Measurements from ENCODE around the gene LGALS4.
"Not testable (repeated sequence)": the region's sequence is repeated elsewhere in the genome, so short reads cannot be mapped to it uniquely, and the experiment has no call there.

LGALS4 gene

DNA sequence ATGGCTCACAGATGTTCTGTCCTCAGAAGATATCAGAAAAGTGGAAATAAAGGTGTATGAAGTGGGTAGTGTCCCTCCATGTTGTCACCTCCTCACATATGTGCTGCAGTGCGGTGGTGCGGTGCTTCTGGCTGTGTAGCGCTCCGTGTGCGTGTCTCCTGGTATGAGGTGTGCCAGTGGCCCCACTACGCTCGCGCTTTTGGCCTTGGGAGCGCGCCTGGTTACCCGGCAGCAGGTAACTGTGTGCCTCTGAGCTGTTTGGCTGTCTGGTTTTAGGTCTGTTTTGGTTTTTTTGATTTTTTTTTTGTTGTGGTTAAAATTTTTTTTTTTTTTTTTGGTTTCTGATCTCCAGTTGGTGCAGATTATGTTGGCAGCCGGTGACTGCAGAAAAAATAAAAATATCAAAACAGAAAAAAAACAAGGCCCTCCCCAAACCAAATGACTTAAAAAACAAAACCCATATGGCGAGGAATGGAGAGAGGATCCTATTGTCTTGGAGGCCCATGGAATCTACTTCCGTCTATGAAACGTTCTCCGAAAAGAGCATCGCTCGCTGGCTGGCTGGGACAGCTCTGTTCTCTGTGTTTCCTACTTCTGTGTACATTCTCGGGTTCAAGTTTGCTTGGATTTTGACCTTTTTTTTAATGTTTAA is 29.2 kb upstream of the LGALS4 start:
- no peak for DNase-seq

DNA sequence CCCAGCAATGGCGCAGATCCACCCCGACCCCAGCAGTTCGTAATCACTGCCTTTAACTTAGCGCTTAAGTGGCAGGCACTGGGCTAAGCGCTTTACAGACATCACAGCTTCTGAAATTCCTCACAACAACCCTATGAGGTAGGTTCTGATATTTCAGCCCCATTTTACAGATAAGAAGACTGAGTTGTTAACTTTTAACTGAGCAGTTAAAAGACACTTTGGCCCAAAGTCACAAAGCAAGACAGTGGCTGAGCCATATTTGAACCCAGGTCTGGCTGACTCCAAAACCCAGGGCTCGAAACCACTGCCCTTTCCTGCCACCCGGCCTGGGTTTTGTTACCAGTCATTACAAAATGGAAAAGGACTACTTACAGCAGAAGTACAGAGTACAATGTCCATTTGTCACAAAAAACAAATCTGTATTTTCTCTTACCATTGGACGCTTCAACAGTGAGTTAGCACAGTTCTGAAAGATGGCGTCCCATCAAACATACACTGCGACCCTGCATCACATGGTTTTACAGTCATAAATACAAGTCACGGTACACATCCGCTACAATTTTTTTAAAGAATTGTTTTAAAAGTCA is 28.5 kb upstream of the LGALS4 start:
- no peak for DNase-seq

DNA sequence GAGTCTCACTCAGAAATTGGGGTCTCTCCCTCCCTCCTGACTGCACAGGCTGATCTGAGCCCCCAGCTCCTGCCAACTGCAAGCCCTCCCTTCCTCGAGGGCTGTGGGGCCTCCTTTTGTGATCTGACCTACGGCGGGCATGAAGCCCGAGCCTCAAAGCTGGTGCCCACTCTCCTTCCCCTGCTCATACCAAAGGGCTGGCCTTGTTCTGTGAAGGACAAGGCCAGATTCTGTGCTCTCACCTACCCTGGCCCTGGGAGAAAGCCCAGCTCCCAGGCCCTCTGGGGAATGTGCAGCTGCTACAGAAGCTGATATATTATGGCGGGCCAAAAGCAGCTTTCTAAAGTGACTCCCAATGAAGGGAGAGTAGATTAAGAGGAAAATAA is 27.8 kb upstream of the LGALS4 start:
- no peak for DNase-seq

DNA sequence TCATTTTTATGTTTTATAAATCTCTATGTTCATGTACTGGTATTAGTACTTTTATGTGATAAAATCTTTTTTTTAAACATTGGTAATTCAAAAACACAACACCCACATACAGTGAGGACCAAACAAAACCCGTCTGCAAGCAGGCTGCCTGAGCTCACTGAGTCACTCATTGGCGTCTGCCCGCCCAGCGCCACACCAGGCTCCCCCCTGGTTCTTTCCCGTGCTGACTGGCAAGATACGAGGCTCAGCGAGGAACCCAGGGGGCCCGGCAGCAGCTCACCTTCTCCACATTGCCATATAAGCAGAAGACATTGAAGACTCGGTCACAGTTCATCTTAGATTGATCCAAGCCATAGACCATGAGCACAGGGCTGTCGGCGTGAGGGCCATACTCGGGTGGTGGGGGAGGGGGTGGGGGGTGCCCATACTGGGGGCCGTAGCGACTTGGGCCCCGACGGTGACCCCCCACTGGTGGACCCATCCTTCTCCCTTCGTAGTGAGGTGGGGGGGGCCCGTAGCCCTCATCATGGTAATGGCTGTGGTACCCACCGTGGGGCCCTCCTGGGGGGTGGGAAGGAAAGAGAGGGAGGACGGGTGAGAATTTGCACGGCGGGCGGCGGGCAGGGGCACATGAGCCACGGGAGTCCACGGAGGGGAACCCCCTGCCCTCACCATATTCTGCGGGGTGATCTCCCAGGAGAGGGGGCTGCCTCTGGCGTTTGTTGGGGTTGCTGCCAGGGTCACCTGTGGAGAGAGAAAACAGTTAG is 27.3 kb upstream of the LGALS4 start:
- no peak for DNase-seq

DNA sequence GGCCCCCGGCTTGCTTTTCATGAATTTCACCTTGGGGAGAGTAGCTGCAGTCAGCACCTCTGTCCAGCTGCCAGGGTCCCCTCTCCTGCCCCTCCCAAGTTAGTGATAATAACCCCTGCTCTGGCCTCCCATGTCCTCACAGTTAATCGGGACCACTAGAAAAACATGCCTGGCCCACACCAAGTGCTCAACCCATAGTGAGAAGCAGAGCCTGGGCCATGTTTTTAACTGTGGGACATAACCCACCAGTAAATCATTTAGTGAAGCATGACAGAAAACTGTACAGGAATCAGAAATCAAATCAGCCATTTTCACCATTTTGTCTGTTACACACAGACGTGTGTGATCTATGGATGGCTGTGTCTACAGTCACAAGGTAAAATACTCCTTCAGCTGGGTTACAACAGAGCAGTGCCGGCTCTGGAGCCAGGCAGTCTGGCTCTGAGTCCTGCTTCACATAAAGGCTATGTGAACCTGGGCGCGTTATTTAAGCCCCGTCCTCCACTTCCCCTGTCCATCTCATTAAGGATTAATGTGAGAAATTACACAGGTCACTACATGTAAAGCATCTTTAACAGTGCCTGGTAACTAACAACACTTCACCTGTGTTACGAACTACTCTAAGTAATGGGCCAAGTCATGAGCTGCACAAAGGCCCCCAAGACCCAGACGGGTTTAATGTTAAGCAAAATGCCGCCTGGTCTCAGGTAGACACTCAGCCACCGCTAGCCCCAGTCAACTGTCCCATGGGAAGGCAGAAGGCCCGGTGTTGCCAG is 26.4 kb upstream of the LGALS4 start:
- no peak for DNase-seq

DNA sequence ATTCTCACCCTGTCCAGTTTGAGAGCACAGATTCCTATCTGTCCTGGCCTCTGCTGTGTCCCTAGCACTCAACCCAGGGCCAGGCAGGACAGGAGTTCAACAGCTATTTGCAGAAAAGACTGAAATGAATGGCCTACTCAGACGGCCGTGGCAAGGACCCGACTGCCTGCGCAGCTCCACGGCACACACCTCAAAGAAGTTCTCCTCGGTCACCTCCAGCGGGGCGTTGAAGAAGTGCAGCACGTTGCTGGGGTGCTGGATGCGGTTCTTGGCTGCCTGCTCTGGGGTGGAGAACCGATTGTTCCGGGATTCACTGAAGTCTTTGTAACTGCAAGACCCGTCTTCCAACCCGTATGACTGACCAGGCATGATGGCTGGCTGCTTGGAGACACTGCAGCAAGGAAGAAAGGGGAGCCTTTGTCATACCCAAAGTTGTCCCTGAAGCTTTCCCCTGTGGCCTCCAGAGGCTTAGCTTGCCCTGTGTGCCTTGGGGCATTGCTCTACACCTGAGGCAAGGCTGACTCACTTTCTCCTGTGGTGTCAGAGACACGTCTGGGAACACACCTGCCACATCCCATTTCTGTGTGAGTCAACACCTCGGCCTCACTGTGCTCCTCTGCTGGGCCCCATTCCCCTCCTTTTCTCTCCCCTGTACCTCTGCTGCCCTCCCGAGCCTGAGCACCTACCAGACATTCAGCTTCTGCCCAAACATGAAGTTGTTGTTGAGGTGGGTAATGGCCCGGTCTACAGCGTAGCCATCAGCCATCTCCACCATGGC is 25.7 kb upstream of the LGALS4 start:
- DNase-seq, result no peak

DNA sequence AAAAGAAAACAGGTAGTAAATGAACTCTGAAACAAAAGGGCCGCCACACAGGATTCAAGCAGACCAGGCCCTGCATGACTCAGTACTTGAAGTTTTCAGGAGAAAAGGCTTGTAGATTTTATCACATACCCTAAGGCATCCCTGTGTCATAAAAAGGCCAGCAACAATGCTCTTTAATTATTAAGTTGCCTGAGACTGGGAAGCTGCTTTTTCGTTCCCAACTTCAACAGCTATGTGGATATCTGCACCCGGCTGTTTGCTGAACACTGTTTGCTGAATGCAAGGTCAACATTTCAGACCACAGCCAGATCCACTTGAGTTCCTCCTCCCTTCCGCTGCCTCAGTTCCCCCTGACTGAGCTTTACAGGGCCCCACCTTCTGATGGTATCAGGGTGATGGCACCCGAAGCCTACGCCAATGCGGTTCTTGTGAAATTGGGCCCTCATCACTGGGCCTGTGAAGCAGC is 24.9 kb upstream of the LGALS4 start:
- no peak for DNase-seq

DNA sequence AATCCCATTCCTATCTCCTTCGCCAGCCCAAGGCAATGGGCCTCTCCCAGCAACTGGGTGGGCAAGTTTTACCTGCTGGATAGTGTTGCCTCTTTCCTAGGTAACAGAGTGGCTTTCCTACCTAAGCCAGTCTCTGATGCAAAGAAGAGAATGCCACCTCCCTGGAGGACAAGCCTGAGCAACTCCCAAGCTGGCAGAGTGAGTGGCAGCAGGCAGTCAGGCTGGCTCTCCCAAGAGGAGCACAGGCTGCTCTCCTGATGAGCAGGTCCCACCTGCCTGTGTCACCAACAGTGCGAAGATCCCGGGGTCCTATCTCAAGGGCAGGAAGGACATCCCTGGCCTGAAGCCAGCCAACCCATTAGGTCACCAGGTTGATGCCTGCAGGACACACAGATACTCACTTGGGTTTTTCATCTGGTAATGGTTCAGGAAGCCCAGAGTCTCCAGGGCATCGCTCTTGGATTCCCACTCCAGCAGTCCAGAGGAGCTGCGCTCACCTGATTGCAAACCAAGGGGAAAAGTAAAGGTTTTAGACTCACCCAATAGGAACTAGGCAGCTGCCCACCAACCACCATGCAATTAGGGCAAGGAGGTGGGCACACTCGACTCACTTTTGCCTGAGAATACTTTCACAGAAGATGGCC is 24.4 kb upstream of the LGALS4 start:
- DNase-seq, result no peak

DNA sequence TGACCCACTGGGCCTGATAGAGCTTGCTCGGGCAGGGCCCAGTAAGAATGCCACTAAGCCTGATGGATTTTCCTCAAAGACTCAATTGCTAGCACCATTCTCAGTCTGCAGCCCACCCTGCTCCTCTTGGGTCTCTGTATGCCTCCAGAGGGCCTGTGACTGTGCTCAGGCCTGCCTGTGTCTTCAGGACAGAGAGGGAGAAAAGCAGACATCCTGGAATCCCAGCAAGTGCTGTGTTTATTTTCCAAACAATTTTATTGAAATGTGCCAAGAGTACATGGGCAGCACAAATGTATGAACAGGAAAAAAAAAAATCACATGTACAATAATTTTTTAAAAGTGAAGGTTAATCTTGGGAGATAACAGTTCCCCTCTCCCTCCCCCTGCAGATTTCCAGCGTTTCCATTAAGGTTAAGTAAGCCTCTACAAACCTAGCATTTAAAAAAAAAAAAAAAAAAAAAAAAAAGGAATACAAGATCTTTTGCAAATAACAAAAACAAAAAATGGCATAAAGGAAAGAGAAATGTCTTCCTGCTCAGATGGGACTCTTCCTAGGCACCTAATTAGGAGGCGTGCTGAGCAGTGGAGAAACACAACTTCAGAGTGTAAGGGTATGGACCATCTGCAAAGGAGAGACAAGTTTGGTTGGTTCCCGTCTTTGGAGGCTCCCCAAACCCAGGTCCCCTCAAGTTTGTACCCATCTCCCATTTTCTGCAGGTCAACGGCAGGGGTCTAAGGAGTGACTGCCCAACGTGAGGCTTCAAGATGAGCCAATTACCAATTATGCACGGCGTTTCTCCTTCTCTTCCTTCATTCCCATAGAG is 23.6 kb upstream of the LGALS4 start:
- no peak for DNase-seq

DNA sequence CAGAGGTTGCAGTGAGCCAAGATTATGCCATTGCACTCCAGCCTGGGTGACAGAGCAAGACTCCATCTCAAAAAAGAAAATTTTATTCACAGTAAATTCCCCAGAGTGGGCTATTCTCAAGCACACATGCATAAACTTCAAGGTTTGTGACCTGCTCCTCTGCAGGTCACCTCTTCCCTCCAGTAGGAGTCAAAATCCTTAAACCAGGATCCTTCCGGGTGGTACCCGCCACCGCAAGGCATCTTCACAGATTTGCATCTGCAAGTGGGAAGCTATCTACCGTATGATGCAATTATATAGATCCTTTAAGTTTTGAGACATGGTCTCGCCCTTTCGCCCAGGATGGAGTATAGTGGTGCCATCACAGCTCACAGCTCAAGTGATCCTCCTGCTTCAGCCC is 21.8 kb upstream of the LGALS4 start:
- no peak for DNase-seq

DNA sequence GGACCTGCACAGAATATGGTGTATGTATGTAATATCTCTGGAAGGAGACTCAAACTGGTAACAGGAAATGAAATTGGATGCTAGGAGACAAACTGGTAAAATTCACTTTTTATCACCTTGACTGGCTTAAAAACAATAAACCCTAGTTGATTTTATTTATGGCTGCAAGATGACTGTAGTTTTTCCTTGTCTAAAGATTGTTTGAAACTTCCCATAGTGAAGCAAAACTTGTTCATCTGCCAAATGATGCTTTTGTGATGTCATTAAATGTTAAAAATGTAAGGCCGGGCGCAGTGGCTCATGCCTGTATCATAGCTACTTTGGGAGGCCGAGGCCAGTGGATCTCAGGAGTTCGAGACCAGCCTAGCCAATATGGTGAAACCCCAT is 21.4 kb upstream of the LGALS4 start:
- DNase-seq, result no peak

DNA sequence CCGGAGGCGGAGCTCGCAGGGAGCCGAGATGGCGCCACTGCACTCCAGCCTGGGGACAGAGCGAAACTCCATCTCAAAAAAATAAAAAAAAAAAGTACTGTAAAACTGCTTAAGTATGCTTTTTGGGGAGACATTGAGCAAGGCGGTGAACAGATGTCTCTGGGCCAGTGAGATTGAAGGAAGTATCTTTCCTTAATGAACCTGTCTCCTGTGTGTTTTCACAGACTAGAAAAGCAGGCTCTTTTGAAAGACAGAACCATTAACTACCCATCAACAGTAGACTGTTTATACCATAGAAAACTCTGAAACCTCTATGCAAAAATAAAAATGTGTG is 20.3 kb upstream of the LGALS4 start:
- DNase-seq, result no peak

DNA sequence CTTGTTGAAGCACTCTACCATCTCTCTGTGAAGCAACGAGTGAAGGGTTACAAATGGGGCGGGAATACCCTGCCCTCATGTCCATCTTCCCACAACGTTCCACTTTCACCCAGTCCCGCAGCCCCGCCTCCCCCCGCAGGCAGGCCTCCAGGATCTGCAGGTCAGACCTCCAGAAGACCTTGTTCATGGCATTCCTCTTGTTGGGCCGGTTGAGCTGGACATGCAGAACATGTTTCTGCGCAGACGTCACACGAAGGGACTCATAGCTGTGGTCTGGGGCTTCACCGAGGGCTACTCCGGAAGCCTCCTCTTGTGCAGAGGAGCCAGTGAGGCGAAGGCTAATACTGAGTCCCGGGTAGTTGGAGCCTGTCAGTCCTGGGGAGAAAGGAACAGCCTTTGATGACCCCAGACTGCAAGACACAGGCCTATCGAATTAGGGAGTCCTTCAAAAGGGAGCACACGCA is 18.4 kb upstream of the LGALS4 start:
- DNase-seq, result no peak

DNA sequence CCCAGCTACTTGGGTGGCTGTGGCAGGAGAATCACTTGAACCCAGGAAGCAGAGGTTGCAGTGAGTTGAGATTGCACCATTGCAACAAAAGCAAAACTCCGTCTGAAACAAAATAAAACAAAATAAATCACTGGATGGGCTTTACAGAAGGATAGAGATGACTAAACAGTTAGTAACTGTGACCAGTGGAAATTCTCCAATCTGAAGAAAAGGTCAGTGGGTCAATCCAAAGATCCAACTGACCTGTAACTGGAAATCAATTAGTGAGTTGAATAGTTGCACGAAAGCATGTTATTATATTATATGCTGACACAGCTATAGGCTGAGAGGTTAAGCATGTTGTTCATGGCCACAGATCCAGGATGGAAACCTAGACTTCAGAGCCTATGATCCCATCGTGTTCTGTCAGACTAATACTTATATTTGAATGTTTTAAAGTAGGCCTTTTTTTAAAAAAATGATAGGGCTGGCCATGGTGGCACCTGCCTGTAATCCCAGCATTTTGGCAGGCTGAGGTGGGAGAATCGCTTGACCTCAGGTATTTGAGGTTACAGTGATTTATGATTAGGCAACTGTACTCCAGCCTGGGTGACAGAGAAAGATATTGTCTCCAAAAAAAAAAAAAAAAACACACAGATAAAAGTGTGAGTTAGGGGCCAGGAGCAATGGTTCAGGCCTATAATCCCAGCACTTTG is 17.4 kb upstream of the LGALS4 start:
- DNase-seq, result no peak

DNA sequence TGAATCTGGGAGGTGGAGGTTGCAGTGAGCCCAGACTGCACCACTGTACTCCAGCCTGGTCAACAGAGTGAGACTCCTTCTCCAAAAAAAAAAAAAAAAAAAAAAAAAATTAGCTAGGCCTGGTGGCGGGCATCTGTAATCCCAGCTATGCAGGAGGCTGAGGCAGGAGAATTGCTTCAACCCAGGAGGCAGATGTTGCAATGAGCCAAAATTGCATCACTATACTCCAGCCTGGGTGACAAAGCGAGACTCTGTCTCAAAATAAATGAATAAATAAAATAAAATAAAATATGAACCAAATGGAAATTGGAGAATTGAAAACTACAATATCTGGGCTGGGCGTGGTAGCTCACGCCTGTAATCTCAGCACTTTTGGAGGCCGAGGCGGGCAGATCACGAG is 16.5 kb upstream of the LGALS4 start:
- DNase-seq, result not testable (repeated sequence)

DNA sequence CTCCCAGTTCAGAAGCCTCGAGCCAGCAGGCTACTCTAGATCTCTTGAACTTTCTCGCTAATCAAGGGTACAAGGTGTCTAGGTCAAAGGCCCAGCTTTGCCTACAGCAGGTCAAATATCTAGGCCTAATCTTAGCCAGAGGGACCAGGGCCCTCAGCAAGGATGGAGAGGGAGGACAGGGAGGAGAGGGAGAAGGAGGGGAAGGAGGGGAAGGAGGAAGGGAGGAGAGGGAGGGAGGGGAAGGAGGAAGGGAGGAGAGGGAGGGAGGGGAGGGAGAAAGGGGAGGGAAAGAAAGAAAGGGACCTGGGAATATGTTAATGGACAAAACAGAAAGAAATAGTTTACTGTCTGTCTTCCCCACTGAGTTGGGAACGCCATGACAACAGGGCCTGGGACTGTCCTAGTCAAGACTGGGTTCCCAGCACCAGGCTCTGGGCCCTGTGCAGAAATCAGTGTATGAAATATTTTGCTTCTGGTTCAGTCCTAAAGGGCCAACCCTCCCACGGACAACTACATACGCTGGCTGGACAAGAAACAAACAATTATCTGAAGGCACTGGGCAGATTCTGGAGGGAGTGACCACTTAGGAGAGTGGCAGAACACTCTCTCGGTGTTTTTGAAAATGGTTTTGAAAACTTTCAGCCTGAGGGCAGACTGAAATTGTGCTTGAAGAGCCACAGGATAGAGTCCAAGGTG is 14.3 kb upstream of the LGALS4 start:
- DNase-seq, result no peak

DNA sequence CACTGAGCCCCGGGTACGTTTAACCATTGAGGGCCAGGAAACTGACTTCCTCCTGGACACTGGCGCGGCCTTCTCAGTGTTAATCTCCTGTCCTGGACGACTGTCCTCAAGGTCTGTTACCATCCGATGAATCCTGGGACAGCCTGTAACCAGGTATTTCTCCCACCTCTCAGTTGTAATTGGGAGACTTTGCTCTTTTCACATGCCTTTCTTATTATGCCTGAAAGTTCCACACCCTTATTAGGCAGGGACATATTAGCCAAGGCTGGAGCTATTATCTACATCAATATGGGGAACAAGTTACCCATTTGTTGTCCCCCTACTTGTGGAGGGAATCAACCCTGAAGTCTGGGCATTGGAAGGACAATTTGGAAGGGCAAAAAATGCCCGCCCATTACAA is 13.2 kb upstream of the LGALS4 start:
- DNase-seq, result not testable (repeated sequence)

DNA sequence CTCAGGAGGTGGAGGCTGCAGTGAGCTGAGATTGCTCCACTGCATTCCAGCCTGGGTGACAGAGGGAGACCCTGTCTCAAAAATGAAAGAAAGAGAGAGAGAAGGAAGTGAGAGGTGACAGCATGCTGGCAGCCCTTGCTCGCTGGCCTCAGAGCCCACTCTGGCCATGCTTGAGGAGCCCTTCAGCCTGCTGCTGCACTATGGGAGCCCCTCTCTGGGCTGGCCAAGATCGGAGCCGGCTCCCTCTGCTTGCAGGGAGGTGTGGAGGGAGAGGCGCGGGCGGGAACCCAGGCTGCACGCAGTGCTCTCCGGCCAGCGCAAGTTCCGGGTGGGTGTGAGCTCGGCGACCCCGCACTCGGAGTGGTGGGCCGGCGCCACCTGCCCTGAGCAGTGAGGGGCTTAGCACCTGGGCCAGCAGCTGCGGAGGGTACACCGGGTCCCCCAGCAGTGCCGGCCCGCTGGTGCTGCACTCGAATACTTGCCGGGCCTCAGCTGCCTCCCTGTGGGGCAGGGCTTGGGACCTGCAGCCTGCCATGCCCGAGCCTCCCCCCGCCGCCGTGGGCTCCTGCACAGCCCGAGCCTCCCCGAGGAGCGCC is 8.6 kb upstream of the LGALS4 start:
- DNase-seq, result not testable (repeated sequence)

DNA sequence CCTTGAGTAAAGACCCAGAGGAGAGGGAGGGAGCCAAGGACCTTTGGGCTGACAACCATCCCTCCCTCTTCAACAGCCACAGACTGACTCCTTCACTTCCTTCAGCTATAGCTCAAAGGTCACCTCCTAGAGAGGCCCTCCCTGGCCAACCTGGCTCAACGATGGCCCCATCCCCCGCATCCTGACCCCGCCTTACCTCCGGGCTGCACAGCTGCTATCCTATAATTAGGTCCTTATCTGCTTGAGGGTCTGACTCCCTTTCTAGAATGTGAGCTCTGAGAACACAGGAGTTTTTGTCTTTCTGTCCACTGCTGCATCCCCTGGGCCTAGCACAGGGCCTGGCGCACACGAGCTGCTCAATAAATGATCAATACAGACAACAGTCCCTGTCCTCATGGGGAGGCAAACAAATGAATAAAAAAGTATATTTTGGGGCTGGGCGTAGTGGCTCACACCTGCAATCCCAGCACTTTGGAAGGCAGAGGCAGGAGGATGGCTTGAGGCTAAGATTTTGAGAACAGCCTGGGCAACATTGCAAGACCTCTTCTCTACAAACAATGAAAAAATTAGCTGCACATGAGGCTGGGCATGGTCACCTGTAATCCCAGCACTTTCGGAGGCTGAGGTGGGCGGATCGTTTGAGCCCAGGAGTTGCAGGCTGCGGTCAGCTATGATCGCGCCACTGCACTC is 6.6 kb upstream of the LGALS4 start:
- DNase-seq, result no peak

Data from NCI-H526 treated with DMSO at 0.1 percent for 48 hours (cell line).